ENCODE data around the gene GATD1.

GRCh38 chr11:779955-780532 is 2.8 kb upstream of the GATD1 start:
- TF ChIP-seq EZH2 (IDR thresholded peaks at IDR 0.05; ENCODE audit: borderline replicate concordance, insufficient read depth, low read depth, low read length, poor library complexity, severe bottlenecking) (no peak), CTCF (IDR thresholded peaks at IDR 0.05) (no peak)
